Duodenal mucosa (tissue), 2 donors: ENCODE measurements around the gene CD101.

Experiments used
- H3K27ac ChIP-seq: one replicate; pipeline ENCODE4 v1.7.0; 2013; ENCODE audit warnings: low read depth, low read length
- H3K27me3 ChIP-seq, 2 donors: one replicate each; pipeline ENCODE4 v1.7.0; 2013; ENCODE audit warnings: low read length in 2 of 2, control low read depth in 1 of 2; ENCODE audit not compliant: insufficient read depth in 2 of 2, control insufficient read depth in 1 of 2
- H3K36me3 ChIP-seq, 2 donors: one replicate each; pipeline ENCODE4 v1.7.0; 2013; ENCODE audit warnings: low read length in 2 of 2, control low read depth in 1 of 2; ENCODE audit not compliant: insufficient read depth in 2 of 2, control insufficient read depth in 1 of 2
- H3K4me1 ChIP-seq, 2 donors: one replicate each; pipeline ENCODE4 v1.7.0; 2013; ENCODE audit warnings: low read length in 2 of 2, control low read depth in 1 of 2; ENCODE audit not compliant: insufficient read depth in 2 of 2, control insufficient read depth in 1 of 2
- H3K4me3 ChIP-seq, 2 donors: one replicate each; pipeline ENCODE4 v1.7.0; 2013; ENCODE audit warnings: low read length in 2 of 2, low read depth in 1 of 2
- H3K9ac ChIP-seq, 2 donors: one replicate each; pipeline ENCODE4 v1.7.0; 2013; ENCODE audit warnings: low read length in 2 of 2, low read depth in 1 of 2
- H3K9me3 ChIP-seq, 2 donors: one replicate each; pipeline ENCODE4 v1.7.0; 2013; ENCODE audit warnings: low read length in 2 of 2, control low read depth in 1 of 2; ENCODE audit not compliant: control insufficient read depth in 1 of 2

The CD101 gene

DNA sequence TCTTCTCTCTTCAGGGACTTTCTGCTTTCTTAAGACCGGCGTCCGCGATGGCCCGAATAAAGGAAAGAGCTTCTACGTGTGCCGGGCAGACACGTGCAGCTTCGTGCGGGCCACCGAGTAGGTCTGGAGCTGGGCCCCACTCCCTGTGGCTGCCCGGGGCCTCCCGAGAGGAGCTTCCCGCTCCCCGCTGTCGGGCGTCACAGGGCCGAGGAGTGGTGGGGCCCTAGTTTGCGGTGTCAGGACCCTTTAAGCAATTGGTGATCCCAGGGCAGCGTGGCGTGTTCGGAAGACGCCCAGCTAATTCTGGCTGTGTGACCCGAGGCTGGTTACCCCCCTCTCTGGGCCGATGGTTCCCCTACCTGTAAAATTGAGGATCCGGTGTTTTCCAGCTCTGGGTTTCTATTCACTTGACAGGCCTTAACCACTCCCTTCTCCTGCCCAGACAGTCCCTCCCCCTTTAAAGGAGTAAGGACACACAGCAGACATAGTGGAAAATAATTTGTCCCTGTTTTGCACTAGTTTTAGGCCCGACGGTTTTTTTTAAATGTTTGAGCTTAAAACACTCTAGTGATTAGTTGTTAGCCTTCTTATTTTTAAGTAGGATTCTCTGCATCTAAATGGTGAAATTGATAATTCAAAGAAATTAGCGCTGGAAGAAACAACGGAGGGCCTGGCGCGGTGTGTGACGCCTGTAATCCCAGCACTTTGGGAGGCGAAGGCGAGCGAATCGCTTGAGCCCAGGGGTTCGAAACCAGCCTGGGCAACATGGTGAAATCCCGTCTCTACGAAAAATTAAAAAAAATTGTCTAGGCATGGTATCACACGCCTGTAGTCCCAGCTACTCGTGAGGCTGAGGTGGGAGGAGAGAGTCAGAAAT, 59.1 kb downstream of the CD101 start:
- H3K9me3 ChIP-seq = no peaks in the 10 kb centered on the region
- H3K9ac ChIP-seq = peak overlapping the region; percentile 78 to 92
- H3K4me1 ChIP-seq = peaks cover 12 to 13% of the 10 kb centered on the region in 2 donors
- no peaks in the 10 kb centered on the region for H3K27me3 ChIP-seq
- peak overlapping the region; percentile 28 for H3K27ac ChIP-seq
- H3K36me3 ChIP-seq = no peaks in the 10 kb centered on the region
- H3K4me3 ChIP-seq = peak overlapping the region; percentile 95 to 97

DNA sequence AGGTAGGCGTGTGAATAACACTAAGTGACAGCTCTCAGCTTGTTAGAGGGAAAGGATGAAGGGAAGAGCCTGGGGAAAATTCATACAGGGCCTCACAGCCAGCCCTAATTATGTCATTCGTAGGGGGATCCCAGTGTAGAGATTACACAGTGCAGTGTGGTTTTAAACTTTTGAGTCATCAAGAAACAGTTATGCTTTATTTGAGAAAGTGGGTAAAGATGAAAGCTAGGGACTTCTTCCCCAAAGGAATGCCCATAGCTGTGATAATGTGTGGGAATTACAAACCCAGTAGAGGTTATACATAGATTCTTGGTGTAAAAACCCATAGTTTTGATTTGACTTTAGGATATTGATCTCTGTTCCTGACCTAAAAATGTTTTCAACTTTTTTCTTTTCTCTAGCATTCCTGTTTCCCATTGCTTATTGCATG, 60.4 kb downstream of the CD101 start:
- H3K36me3 ChIP-seq = peaks cover 0 to 4% of the 10 kb centered on the region in 2 donors
- H3K9me3 ChIP-seq = no peaks in the 10 kb centered on the region
- H3K4me3 ChIP-seq = no peak overlapping the region
- no peaks in the 10 kb centered on the region for H3K27me3 ChIP-seq
- H3K27ac ChIP-seq = no peak overlapping the region
- peaks cover 12 to 13% of the 10 kb centered on the region in 2 donors for H3K4me1 ChIP-seq
- no peak overlapping the region for H3K9ac ChIP-seq

- Histone ChIP-seq H3K27ac (no peak overlapping the region), H3K9ac (no peak overlapping the region), H3K36me3 (peaks cover 0 to 8% of the 10 kb centered on the region in 2 donors), H3K27me3 (no peaks in the 10 kb centered on the region), H3K4me3 (no peak overlapping the region), H3K9me3 (no peaks in the 10 kb centered on the region), H3K4me1 (peaks cover under 1 to 1% of the 10 kb centered on the region in 2 donors)
These were observed 64.8 kb downstream of the CD101 start for GRCh38 chr1:117066367-117066766.

DNA sequence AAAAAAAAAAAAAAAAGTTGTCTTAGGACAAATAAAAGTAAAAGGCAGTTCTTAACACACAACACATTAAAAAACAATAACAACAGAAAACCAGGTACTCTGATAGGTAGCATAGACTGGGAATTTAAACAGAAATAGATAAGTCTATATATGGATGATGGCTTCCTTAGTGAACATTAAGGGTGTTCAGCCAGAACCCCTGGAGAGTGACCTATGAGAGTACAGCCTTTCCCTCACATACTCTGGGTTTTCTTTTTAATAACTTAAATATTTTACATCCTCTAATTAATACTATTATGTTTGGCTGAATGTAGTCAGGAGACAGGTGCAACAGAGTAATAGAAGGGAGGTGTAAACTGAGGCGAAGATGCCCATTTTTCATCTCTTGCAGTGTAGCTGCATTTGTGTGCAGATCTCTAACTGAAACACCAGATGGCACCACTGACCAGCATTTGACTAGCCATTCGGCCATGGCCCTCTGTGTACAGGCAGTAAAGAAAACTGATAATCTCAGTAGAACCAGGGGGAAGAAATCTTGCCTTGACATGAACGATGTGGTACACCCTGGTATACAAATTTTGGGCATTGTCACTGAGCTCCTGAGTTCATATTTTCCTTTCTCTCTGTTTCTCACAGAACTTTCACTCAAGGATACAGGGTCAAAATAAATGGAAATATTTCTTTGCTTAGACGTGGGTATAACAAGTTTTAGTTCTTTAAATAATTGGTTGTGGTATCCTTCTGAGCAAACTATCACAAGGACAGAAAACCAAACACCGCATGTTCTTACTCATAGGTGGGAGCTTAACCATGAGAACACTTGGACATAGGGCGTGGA, 66.2 kb downstream of the CD101 start:
- Histone ChIP-seq H3K27ac (no peak overlapping the region), H3K9me3 (no peaks in the 10 kb centered on the region), H3K4me3 (no peak overlapping the region), H3K27me3 (no peaks in the 10 kb centered on the region), H3K36me3 (peaks cover 0 to 8% of the 10 kb centered on the region in 2 donors), H3K9ac (no peak overlapping the region), H3K4me1 (no peaks in the 10 kb centered on the region)

GRCh38 chr1:117068580-117068979, 67.0 kb downstream of the CD101 start:
- H3K9ac ChIP-seq = no peak overlapping the region

GRCh38 chr1:117069220-117069844, 67.8 kb downstream of the CD101 start:
- Histone ChIP-seq H3K9ac (no peak overlapping the region), H3K9me3 (no peaks in the 10 kb centered on the region), H3K4me1 (no peaks in the 10 kb centered on the region), H3K27me3 (no peaks in the 10 kb centered on the region), H3K36me3 (peaks cover 0 to 13% of the 10 kb centered on the region in 2 donors), H3K27ac (no peak overlapping the region), H3K4me3 (no peak overlapping the region)

More at GRCh38 chr1:117068580-117068979, 67.0 kb downstream of the CD101 start:
- Histone ChIP-seq H3K9me3 (no peaks in the 10 kb centered on the region), H3K27me3 (no peaks in the 10 kb centered on the region), H3K36me3 (peaks cover 0 to 11% of the 10 kb centered on the region in 2 donors), H3K27ac (no peak overlapping the region), H3K4me1 (no peaks in the 10 kb centered on the region), H3K4me3 (no peak overlapping the region)

GRCh38 chr1:117070124-117070523, 68.6 kb downstream of the CD101 start:
- no peaks in the 10 kb centered on the region for H3K9me3 ChIP-seq
- H3K27me3 ChIP-seq = no peaks in the 10 kb centered on the region
- H3K4me3 ChIP-seq = no peak overlapping the region
- H3K36me3 ChIP-seq = peaks cover 0 to 19% of the 10 kb centered on the region in 2 donors
- no peak overlapping the region for H3K9ac ChIP-seq
- H3K27ac ChIP-seq = no peak overlapping the region
- H3K4me1 ChIP-seq = no peaks in the 10 kb centered on the region

GRCh38 chr1:117076648-117077047, 75.1 kb downstream of the CD101 start:
- no peak overlapping the region for H3K27ac ChIP-seq
- peaks cover 25 to 70% of the 10 kb centered on the region in 2 donors for H3K36me3 ChIP-seq
- no peaks in the 10 kb centered on the region for H3K4me1 ChIP-seq
- H3K27me3 ChIP-seq = no peaks in the 10 kb centered on the region
- no peak overlapping the region for H3K9ac ChIP-seq
- no peak overlapping the region for H3K4me3 ChIP-seq
- no peaks in the 10 kb centered on the region for H3K9me3 ChIP-seq

- no peak overlapping the region for H3K4me3 ChIP-seq
- no peak overlapping the region for H3K9ac ChIP-seq
- H3K27me3 ChIP-seq = no peaks in the 10 kb centered on the region
- H3K9me3 ChIP-seq = no peaks in the 10 kb centered on the region
- peaks cover 28 to 76% of the 10 kb centered on the region in 2 donors for H3K36me3 ChIP-seq
- no peak overlapping the region for H3K27ac ChIP-seq
- no peaks in the 10 kb centered on the region for H3K4me1 ChIP-seq
These were observed 75.7 kb downstream of the CD101 start for GRCh38 chr1:117077267-117077666.
